HG03469 (cell line): ENCODE results near the gene CCDC169.

Source experiments
- ATAC-seq: cut with Tn5 transposase; IDR thresholded peaks from one replicate; pipeline ENCODE4 v1.9.1; 2021; ENCODE audit warnings: mild to moderate bottlenecking, moderate library complexity, moderate number of reproducible peaks; ENCODE audit not compliant: unreplicated experiment

The CCDC169 gene

GRCh38 chr13:36244990-36245389 lies 52.6 kb downstream of the CCDC169 start:
- no peak for ATAC-seq

DNA sequence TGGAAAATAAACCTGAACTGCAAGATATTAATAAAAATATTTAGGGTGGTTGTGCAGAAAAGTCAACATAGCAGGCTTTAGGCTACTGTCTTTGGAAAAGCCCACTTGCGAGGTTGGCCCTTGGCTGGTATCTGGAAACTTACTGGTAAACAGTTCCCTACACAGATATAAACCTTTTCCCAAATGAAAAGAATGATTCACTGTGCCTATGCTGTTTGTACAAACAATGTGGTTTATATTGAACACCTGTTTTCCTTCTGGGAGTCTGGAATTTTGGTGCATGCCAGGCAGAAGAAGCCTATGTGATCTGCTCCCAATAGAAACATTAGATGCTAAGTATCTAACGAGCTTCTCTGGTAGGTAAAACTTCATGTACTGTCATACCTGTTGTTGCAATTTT lies 53.5 kb downstream of the CCDC169 start:
- no peak for ATAC-seq

- ATAC-seq = no peak
Measured at GRCh38 chr13:36242761-36243160, 54.9 kb downstream of the CCDC169 start.

- no peak for ATAC-seq
Measured at GRCh38 chr13:36231236-36231635, 66.4 kb downstream of the CCDC169 start.

DNA sequence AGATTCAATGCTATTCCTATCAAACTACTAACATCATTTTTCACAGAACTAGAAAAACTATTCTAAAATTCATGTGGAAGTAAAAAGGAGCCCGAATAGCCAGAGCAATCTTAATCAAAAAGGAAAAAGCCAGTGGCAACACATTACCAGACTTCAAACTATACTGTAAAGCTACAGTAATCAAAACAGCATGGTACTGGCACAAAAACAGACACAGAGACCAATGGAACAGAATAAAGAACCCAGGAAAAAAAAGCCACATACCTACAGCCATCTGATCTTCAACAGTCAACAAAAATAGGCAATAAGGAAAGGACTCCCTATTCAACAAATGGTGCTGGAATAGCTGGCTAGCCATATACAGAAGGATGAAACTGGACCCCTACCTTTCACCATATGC lies 72.9 kb downstream of the CCDC169 start:
- ATAC-seq = no peak

- ATAC-seq = no peak
Measured at GRCh38 chr13:36219883-36220282, 77.7 kb downstream of the CCDC169 start.

- ATAC-seq = no peak
Measured at GRCh38 chr13:36217456-36217855, 80.2 kb downstream of the CCDC169 start.

DNA sequence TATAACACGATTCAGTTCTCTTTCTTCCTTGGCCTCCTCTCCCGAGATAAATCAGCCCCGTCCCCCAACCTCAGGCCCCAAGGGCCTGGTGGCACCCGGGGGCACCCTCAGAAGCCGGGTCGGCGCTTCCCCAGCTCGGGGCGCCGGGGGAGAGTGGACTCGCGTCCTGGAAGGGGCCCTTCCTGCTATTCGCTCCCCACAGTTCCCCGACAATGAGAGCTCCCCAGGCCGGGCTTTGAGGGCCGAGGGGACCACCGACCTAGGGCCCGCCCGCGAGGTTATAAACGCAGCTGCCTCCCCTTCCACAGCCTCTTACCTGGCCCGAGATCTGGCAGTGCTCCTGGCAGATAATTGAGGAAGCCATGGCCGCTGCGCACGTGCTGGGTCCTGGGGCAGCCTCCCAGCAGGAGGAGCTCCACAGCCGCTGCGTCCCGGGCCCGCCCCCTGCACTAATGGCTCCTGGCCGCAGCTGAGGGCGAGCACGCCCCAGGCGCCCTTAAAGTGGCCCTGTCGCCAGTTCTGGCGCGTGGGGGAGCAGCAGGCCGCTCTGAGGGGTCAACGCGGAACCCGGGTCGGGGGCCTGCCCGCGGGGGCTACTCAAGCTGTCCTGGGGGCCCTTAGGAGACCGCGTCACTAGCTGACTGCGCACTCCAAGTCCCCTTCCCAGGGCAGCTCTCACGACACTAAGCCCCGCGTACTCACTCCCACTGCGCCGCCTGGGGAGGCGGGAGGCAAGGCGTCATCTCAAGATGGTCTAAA lies 83.3 kb downstream of the CCDC169 start, which contains the start of gene SOHLH2:
TSS of gene SOHLH2 (minus strand) at position 394 of the 759 bp plus-strand sequence. CDS start at position 364, 30 bp downstream.
- ATAC-seq = no peak

DNA sequence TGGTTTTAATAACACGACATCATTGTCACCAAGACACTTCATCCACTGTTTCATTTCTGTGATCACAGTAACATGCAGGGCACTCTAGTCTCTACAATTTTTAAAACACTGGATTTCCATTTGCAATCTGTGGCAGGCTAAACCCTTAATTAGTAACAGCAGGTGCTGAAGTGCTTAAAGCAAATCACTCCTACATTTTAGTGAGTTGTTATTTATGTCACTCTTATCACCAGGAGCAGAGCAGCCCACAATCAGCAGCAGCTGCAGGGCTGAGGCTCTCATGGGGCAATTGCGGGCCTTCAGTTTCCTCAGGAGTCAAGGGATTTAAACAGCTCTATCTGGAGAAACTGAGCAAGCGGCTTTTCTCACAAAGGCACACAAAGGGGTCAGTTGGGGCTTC lies 84.8 kb downstream of the CCDC169 start:
- ATAC-seq = no peak

GRCh38 chr13:36211567-36211966 lies 86.0 kb downstream of the CCDC169 start:
- no peak for ATAC-seq

GRCh38 chr13:36210738-36211137 lies 86.9 kb downstream of the CCDC169 start:
- no peak for ATAC-seq

DNA sequence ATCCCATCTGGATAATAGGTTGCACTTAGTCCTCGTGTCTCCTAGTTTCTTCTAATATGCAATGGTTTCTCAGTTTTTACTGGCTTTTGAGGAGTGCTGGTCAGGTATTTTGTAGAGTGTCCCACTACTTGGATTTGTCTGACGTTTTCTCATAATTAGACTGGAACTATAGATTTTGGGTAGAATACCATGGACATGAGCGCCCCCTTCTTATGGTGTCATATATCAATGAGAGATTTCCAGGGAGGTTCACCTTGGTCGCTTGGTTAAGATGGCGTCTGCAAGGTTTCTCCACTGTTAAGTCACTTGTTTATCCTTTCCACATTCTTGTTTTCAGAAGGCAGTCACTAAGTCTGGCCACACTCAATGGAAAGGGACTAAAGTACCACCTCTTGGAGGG lies 89.9 kb downstream of the CCDC169 start:
- ATAC-seq = no peak

- ATAC-seq = no peak
Measured at GRCh38 chr13:36193151-36193855, 104.3 kb downstream of the CCDC169 start.

DNA sequence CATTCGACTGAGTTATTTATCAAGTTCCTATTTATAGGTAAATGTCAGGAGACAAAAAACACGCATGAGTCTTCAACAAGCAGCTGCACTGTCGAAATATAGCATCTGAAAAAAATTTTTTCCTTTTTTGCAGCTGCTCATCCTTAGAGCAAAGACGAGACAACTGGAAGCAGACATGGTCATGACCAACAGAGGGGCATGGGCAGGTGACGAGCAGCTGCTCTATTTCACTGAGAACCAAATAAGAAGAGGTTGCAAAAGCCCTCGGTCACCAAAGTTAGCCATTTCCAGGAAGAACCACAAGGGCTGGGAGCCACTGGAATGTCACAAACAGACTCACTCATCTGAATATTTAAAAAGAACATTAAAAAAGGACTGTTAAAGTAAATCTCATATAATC lies 105.4 kb downstream of the CCDC169 start:
- no peak for ATAC-seq

DNA sequence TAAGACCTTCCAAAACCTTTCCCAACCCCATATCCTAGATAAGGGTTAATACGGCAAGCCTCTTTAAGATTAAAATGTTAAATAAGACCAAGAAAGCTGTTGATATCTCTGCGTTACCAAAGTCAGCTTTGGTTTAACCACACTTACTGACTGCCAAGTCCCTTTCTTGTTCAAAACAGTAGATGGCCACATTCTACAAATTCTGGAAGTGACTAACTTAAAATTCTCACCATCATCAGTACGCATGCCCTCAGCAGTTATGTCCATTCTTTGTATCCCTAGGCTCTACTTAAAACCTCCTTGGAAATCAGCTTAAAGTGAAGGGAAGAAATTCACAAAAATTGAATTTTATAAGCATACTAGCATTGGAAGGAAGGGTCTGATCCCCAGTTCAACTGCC lies 106.8 kb downstream of the CCDC169 start:
- ATAC-seq = no peak

GRCh38 chr13:36188441-36188840 lies 109.2 kb downstream of the CCDC169 start:
- ATAC-seq = no peak

DNA sequence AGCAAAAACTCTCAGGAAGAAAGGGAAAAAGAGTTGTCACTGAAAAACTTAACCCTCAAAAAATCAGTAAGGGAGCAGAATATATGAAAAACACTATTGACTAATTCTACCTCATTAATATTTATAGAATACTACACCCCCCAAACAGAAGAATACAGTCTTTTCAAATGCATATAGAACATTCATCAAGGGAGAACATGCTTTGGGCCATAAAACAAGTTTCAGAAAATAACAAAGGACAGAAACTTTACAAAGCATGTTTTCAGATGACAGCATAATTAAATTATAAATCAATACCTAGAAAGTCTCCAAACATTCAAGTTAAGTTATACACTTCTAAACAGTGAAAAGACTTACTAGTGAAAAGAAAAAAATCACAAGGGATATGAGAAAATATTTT lies 113.7 kb downstream of the CCDC169 start:
- no peak for ATAC-seq
